GM23338 (cell line): ENCODE measurements around the gene KCNN3. TPM values are rescaled to one million over a fixed set of nuclear protein-coding genes. Genes with fewer than 3 reads are reported as not detected.
A peak's percentile ranks its signal among the peaks of the same experiment; 100 is the strongest.

Source experiments
- ATAC-seq: fragments of 200-7000 bp; cut with Tn5 transposase; 3 replicates; pipeline ENCODE4 v1.9.1; 2020
- DNase-seq: peaks from one replicate; pipeline ENCODE4 v3.0.0-alpha.2; 2015; ENCODE audit warnings: low spot score
- H2AFZ ChIP-seq: fragments of 200-600 bp; sonication (generic); 2 replicates; pipeline ENCODE4 v1.8.0; 2016; ENCODE audit warnings: antibody characterized with exemption, mild to moderate bottlenecking, moderate library complexity
- H3F3A ChIP-seq: fragments of 200-600 bp; sonication (generic); replicated peaks from 2 replicates; pipeline ENCODE4 v1.8.0; 2017; ENCODE audit warnings: antibody characterized with exemption, mixed run types, low read depth
- H3K27ac ChIP-seq: fragments of 200-600 bp; sonication (generic); 2 replicates; pipeline ENCODE4 v1.6.1; 2016; ENCODE audit warnings: low read depth
- H3K27me3 ChIP-seq: fragments of 200-600 bp; sonication (generic); 2 replicates; pipeline ENCODE4 v1.8.0; 2016; ENCODE audit warnings: mild to moderate bottlenecking, mixed run types, moderate library complexity; ENCODE audit not compliant: insufficient read depth
- H3K36me3 ChIP-seq: fragments of 200-600 bp; sonication (generic); 2 replicates; pipeline ENCODE4 v1.8.0; 2016; ENCODE audit warnings: mild to moderate bottlenecking; ENCODE audit not compliant: insufficient read depth
- H3K4me1 ChIP-seq: fragments of 200-600 bp; sonication (generic); 2 replicates; pipeline ENCODE4 v1.8.0; 2016; ENCODE audit warnings: mild to moderate bottlenecking, moderate library complexity; ENCODE audit not compliant: insufficient read depth
- H3K4me2 ChIP-seq: fragments of 200-600 bp; sonication (generic); 2 replicates; pipeline ENCODE4 v1.7.1; 2017; ENCODE audit warnings: mixed run types
- H3K4me3 ChIP-seq: fragments of 200-600 bp; sonication (generic); 2 replicates; pipeline ENCODE4 v1.6.1; 2016; ENCODE audit warnings: mixed run types
- H3K79me2 ChIP-seq: fragments of 200-600 bp; sonication (generic); replicated peaks from 2 replicates; pipeline ENCODE4 v1.8.0; 2017; ENCODE audit warnings: mild to moderate bottlenecking; ENCODE audit not compliant: insufficient read depth
- H3K9me2 ChIP-seq: fragments of 200-600 bp; sonication (generic); 2 replicates; pipeline ENCODE4 v1.8.0; 2017; ENCODE audit not compliant: insufficient read depth
- H4K20me1 ChIP-seq: fragments of 200-600 bp; sonication (generic); replicated peaks from 2 replicates; pipeline ENCODE4 v1.8.0; 2017; ENCODE audit warnings: mild to moderate bottlenecking; ENCODE audit not compliant: insufficient read depth
- H3K27ac Mint-ChIP-seq: 2 replicates; pipeline ENCODE4 v1.8.0; 2020; ENCODE audit warnings: inconsistent platforms, mild to moderate bottlenecking, moderate library complexity, mixed read lengths
- H3K27me3 Mint-ChIP-seq: 3 replicates; pipeline ENCODE4 v1.8.0; 2022; ENCODE audit warnings: low read depth, mild to moderate bottlenecking, moderate library complexity, mixed read lengths, inconsistent platforms; ENCODE audit not compliant: insufficient read depth, poor library complexity
- H3K36me3 Mint-ChIP-seq: 3 replicates; pipeline ENCODE4 v1.8.0; 2021; ENCODE audit warnings: low read depth, mild to moderate bottlenecking, inconsistent platforms, moderate library complexity, mixed read lengths
- H3K4me1 Mint-ChIP-seq: 3 replicates; pipeline ENCODE4 v1.8.0; 2020; ENCODE audit warnings: mild to moderate bottlenecking, inconsistent platforms, mixed read lengths
- H3K4me3 Mint-ChIP-seq: 3 replicates; pipeline ENCODE4 v1.8.0; 2021; ENCODE audit warnings: moderate library complexity, mild to moderate bottlenecking, inconsistent platforms, mixed read lengths
- H3K9me3 Mint-ChIP-seq: 3 replicates; pipeline ENCODE4 v1.8.0; 2020; ENCODE audit warnings: moderate library complexity, mild to moderate bottlenecking, inconsistent platforms, mixed read lengths
- EZH2phosphoT487 ChIP-seq: fragments of 200-600 bp; sonication (generic); IDR thresholded peaks from one replicate; pipeline ENCODE4 v1.8.1; 2018; ENCODE audit warnings: antibody characterized with exemption; ENCODE audit not compliant: unreplicated experiment
- JUNB ChIP-seq: IDR thresholded peaks from one replicate; pipeline ENCODE4 v1.6.1; 2016; ENCODE audit warnings: antibody characterized with exemption; ENCODE audit not compliant: unreplicated experiment
- NANOG ChIP-seq: IDR thresholded peaks from 2 replicates; pipeline ENCODE4 v1.6.1; 2016; ENCODE audit warnings: antibody characterized with exemption, borderline replicate concordance
- STAT1 ChIP-seq: IDR thresholded peaks from one replicate; pipeline ENCODE4 v1.6.1; 2016; ENCODE audit warnings: antibody characterized with exemption; ENCODE audit not compliant: unreplicated experiment
- polyA plus RNA-seq: library from polyadenylated mRNA; unstranded; fragments of >200 nt; fragmentation: Nextera tagmentation; extraction: Ambion mirVana; gene quantifications from 2 replicates; pipeline ENCODE4 v1.2.1, GENCODE V29; 2016
- total RNA-seq: library from RNA; depleted of rRNA; stranded (reverse); fragments of >200 nt; shearing (Covaris generic); gene quantifications from 2 replicates; pipeline ENCODE4 v1.2.3, GENCODE V29; 2014
- TF ChIP-seq, protein P1 (sequence below): IDR thresholded peaks from 2 replicates; pipeline ENCODE4 v1.6.1; 2016; ENCODE audit warnings: antibody characterized with exemption
- TF ChIP-seq, protein P2 (sequence below), 2 experiments: fragments of 200-600 bp in 1 of 2; sonication (generic) in 1 of 2; conservative IDR thresholded peaks; 2 replicates each; pipeline versions ENCODE4 v1.5.1 to v1.6.1; 2016 to 2017; ENCODE audit warnings: antibody characterized with exemption in 2 of 2, low read depth in 2 of 2, mild to moderate bottlenecking in 2 of 2, moderate library complexity in 1 of 2
- TF ChIP-seq, protein P3 (sequence below): fragments of 250-450 bp; sonication (Bioruptor Pico); IDR thresholded peaks from 2 replicates; pipeline ENCODE4 v1.5.0; 2020; ENCODE audit warnings: mild to moderate bottlenecking, moderate library complexity
- TF ChIP-seq, protein P4 (sequence below): IDR thresholded peaks from one replicate; pipeline ENCODE4 v1.6.1; 2018; ENCODE audit warnings: antibody characterized with exemption; ENCODE audit not compliant: unreplicated experiment

The KCNN3 gene
- total and polyA plus RNA-seq, 2 experiments from 2014 or later, result 1.9 to 3.0 TPM

DNA sequence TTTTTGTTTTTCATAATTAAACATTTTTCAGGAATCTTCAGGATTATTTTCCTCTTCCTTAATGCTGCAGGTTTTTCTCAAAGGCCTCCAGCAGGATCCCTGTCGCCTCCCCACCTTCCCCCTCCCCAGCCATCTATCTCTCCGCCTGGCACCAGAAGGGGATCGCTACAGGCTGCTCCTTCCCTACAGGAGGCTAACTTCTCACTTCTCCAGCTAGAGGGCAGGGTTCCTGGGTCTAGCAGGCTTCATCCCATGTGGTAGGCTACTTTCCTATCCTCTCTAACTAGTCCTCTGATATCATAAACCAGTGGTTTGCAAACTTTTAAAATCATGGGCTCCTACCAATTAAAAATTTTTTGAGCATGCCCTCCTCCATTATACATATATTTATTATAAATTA, 104.1 kb downstream of the KCNN3 start:
- Histone ChIP-seq H3K79me2 (no peaks in the 10 kb centered on the region), H3K4me3 (no peak overlapping the region), H2AFZ (no peak overlapping the region), H3F3A (no peaks in the 10 kb centered on the region), H4K20me1 (no peaks in the 10 kb centered on the region), H3K27ac (no peak overlapping the region), H3K9me2 (no peaks in the 10 kb centered on the region), H3K4me2 (no peak overlapping the region), H3K4me1 (no peaks in the 10 kb centered on the region), H3K36me3 (no peaks in the 10 kb centered on the region), H3K27me3 (0 out of 2 replicates have a peak, but pooled peaks cover 6% of the 10 kb centered on the region)
- Mint-ChIP-seq H3K27ac (no peak overlapping the region), H3K27me3 (peaks cover 4% of the 10 kb centered on the region), H3K9me3 (no peaks in the 10 kb centered on the region), H3K36me3 (no peaks in the 10 kb centered on the region), H3K4me1 (no peaks in the 10 kb centered on the region; the same call in 2 of the 3 replicates), H3K4me3 (no peak overlapping the region)
- DNase-seq, result peak; percentile 82
- ATAC-seq, result peak; percentile 98
- TF ChIP-seq, protein P1, sequence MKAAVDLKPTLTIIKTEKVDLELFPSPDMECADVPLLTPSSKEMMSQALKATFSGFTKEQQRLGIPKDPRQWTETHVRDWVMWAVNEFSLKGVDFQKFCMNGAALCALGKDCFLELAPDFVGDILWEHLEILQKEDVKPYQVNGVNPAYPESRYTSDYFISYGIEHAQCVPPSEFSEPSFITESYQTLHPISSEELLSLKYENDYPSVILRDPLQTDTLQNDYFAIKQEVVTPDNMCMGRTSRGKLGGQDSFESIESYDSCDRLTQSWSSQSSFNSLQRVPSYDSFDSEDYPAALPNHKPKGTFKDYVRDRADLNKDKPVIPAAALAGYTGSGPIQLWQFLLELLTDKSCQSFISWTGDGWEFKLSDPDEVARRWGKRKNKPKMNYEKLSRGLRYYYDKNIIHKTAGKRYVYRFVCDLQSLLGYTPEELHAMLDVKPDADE, result no peak
- TF ChIP-seq, protein P2, sequence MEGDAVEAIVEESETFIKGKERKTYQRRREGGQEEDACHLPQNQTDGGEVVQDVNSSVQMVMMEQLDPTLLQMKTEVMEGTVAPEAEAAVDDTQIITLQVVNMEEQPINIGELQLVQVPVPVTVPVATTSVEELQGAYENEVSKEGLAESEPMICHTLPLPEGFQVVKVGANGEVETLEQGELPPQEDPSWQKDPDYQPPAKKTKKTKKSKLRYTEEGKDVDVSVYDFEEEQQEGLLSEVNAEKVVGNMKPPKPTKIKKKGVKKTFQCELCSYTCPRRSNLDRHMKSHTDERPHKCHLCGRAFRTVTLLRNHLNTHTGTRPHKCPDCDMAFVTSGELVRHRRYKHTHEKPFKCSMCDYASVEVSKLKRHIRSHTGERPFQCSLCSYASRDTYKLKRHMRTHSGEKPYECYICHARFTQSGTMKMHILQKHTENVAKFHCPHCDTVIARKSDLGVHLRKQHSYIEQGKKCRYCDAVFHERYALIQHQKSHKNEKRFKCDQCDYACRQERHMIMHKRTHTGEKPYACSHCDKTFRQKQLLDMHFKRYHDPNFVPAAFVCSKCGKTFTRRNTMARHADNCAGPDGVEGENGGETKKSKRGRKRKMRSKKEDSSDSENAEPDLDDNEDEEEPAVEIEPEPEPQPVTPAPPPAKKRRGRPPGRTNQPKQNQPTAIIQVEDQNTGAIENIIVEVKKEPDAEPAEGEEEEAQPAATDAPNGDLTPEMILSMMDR (conservative IDR thresholded peaks at IDR 0.05; ENCODE audit: low read depth in 2 of 2), result peak; percentile 53 to 73
- TF ChIP-seq STAT1 (no peak), EZH2phosphoT487 (no peak)

DNA sequence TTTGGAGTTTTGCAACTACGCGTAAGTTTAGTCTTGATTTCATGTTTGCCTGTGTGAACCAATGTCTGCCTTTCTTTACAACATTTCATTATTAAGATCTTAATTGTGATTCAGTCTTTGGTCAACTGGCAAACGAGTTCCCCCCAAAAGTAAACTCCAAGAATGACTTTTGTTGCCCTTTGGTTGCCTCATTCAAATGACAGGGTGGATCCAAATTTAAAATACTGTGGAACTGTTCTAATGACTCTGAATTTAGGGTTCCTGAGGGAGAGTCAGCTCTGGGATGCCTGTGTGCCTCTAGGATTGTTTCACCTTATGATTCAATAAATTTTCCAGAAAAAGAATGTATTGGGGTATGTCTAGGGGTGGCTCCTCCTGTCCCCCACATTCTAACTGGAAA, 105.3 kb downstream of the KCNN3 start:
- no peaks in the 10 kb centered on the region for H3K79me2 ChIP-seq
- H3K36me3 ChIP-seq, result no peaks in the 10 kb centered on the region
- no peak overlapping the region for H2AFZ ChIP-seq
- H4K20me1 ChIP-seq, result no peaks in the 10 kb centered on the region; the same call in 1 of the 2 replicates
- H3K4me1 Mint-ChIP-seq, result no peaks in the 10 kb centered on the region
- no peak overlapping the region for H3K27ac ChIP-seq
- no peak overlapping the region for H3K4me2 ChIP-seq
- H3K27me3 Mint-ChIP-seq, result peaks cover 5% of the 10 kb centered on the region
- H3K27me3 ChIP-seq, result peaks cover 13% of the 10 kb centered on the region; the same call in 1 of the 2 replicates
- no peak for ATAC-seq
- no peak overlapping the region for H3K4me3 Mint-ChIP-seq
- H3K4me3 ChIP-seq, result no peak overlapping the region
- no peak overlapping the region for H3K27ac Mint-ChIP-seq
- no peaks in the 10 kb centered on the region for H3K9me3 Mint-ChIP-seq
- DNase-seq, result no peak
- H3K36me3 Mint-ChIP-seq, result no peaks in the 10 kb centered on the region
- H3K4me1 ChIP-seq, result no peaks in the 10 kb centered on the region
- no peaks in the 10 kb centered on the region for H3K9me2 ChIP-seq
- H3F3A ChIP-seq, result no peaks in the 10 kb centered on the region
- TF ChIP-seq, protein P1, result no peak
- no peak for TF ChIP-seq NANOG
- no peak for TF ChIP-seq JUNB
- TF ChIP-seq, protein P3, sequence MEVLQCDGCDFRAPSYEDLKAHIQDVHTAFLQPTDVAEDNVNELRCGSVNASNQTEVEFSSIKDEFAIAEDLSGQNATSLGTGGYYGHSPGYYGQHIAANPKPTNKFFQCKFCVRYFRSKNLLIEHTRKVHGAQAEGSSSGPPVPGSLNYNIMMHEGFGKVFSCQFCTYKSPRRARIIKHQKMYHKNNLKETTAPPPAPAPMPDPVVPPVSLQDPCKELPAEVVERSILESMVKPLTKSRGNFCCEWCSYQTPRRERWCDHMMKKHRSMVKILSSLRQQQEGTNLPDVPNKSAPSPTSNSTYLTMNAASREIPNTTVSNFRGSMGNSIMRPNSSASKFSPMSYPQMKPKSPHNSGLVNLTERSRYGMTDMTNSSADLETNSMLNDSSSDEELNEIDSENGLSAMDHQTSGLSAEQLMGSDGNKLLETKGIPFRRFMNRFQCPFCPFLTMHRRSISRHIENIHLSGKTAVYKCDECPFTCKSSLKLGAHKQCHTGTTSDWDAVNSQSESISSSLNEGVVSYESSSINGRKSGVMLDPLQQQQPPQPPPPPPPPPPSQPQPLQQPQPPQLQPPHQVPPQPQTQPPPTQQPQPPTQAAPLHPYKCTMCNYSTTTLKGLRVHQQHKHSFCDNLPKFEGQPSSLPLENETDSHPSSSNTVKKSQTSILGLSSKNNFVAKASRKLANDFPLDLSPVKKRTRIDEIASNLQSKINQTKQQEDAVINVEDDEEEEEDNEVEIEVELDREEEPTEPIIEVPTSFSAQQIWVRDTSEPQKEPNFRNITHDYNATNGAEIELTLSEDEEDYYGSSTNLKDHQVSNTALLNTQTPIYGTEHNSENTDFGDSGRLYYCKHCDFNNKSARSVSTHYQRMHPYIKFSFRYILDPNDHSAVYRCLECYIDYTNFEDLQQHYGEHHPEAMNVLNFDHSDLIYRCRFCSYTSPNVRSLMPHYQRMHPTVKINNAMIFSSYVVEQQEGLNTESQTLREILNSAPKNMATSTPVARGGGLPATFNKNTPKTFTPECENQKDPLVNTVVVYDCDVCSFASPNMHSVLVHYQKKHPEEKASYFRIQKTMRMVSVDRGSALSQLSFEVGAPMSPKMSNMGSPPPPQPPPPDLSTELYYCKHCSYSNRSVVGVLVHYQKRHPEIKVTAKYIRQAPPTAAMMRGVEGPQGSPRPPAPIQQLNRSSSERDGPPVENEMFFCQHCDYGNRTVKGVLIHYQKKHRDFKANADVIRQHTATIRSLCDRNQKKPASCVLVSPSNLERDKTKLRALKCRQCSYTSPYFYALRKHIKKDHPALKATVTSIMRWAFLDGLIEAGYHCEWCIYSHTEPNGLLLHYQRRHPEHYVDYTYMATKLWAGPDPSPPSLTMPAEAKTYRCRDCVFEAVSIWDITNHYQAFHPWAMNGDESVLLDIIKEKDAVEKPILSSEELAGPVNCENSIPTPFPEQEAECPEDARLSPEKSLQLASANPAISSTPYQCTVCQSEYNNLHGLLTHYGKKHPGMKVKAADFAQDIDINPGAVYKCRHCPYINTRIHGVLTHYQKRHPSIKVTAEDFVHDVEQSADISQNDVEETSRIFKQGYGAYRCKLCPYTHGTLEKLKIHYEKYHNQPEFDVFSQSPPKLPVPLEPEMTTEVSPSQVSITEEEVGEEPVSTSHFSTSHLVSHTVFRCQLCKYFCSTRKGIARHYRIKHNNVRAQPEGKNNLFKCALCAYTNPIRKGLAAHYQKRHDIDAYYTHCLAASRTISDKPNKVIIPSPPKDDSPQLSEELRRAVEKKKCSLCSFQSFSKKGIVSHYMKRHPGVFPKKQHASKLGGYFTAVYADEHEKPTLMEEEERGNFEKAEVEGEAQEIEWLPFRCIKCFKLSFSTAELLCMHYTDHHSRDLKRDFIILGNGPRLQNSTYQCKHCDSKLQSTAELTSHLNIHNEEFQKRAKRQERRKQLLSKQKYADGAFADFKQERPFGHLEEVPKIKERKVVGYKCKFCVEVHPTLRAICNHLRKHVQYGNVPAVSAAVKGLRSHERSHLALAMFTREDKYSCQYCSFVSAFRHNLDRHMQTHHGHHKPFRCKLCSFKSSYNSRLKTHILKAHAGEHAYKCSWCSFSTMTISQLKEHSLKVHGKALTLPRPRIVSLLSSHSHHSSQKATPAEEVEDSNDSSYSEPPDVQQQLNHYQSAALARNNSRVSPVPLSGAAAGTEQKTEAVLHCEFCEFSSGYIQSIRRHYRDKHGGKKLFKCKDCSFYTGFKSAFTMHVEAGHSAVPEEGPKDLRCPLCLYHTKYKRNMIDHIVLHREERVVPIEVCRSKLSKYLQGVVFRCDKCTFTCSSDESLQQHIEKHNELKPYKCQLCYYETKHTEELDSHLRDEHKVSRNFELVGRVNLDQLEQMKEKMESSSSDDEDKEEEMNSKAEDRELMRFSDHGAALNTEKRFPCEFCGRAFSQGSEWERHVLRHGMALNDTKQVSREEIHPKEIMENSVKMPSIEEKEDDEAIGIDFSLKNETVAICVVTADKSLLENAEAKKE (CRISPR knock-in tag), result no peak
- TF ChIP-seq, protein P4, sequence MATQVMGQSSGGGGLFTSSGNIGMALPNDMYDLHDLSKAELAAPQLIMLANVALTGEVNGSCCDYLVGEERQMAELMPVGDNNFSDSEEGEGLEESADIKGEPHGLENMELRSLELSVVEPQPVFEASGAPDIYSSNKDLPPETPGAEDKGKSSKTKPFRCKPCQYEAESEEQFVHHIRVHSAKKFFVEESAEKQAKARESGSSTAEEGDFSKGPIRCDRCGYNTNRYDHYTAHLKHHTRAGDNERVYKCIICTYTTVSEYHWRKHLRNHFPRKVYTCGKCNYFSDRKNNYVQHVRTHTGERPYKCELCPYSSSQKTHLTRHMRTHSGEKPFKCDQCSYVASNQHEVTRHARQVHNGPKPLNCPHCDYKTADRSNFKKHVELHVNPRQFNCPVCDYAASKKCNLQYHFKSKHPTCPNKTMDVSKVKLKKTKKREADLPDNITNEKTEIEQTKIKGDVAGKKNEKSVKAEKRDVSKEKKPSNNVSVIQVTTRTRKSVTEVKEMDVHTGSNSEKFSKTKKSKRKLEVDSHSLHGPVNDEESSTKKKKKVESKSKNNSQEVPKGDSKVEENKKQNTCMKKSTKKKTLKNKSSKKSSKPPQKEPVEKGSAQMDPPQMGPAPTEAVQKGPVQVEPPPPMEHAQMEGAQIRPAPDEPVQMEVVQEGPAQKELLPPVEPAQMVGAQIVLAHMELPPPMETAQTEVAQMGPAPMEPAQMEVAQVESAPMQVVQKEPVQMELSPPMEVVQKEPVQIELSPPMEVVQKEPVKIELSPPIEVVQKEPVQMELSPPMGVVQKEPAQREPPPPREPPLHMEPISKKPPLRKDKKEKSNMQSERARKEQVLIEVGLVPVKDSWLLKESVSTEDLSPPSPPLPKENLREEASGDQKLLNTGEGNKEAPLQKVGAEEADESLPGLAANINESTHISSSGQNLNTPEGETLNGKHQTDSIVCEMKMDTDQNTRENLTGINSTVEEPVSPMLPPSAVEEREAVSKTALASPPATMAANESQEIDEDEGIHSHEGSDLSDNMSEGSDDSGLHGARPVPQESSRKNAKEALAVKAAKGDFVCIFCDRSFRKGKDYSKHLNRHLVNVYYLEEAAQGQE, result no peak
